GM10266 (cell line): Measurements from ENCODE around the gene TBC1D1.

Source experiments
- DNase-seq: peaks from one replicate; pipeline ENCODE4 v3.0.0; 2012; ENCODE audit errors: extremely low spot score
- CTCF ChIP-seq: IDR thresholded peaks from 2 replicates; pipeline ENCODE4 v1.5.1; 2012; ENCODE audit warnings: mild to moderate bottlenecking, low read depth; ENCODE audit not compliant: control insufficient read depth, insufficient read depth; ENCODE audit errors: missing control alignments

TBC1D1 gene

GRCh38 chr4:38021751-38022150 lies 130.9 kb downstream of the TBC1D1 start:
- TF ChIP-seq CTCF = no peak
- DNase-seq = no peak

GRCh38 chr4:38023347-38024205 lies 132.7 kb downstream of the TBC1D1 start:
- DNase-seq = no peak
- no peak for TF ChIP-seq CTCF

DNA sequence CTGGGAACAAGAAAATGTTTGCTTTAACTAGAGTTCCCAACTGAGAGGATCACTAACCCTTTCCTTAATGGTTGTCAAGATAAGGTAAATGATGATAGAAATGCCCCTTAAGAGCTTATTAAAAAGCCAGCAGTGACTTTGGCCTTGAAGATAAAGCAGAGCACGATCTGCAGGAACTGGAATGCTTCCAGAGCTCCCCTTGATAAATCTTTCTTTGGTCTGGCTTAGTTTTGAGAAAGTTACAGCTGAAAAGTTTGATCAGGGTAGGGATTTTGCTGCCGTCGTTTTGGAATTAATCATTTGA lies 133.3 kb downstream of the TBC1D1 start:
- TF ChIP-seq CTCF = no peak
- no peak for DNase-seq

DNA sequence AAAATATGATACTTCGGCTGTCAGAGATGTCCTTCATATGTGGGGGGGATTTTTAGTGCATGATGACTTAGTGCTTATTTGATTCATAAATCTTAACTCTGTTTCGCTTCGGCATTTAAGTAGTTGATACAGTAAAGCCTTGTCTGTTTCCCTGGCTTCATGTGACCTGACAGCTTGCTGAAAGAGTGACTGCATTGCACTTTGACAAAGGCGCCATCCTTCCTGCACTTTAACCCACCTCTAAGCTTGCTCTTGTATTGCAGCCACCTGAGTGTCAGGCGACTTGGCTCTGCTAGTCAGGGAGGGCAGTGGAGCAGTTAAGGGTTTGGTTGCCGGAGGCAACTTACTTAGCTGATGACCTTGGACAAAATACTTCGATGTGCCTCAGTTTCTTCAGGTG lies 134.8 kb downstream of the TBC1D1 start:
- no peak for TF ChIP-seq CTCF
- no peak for DNase-seq

DNA sequence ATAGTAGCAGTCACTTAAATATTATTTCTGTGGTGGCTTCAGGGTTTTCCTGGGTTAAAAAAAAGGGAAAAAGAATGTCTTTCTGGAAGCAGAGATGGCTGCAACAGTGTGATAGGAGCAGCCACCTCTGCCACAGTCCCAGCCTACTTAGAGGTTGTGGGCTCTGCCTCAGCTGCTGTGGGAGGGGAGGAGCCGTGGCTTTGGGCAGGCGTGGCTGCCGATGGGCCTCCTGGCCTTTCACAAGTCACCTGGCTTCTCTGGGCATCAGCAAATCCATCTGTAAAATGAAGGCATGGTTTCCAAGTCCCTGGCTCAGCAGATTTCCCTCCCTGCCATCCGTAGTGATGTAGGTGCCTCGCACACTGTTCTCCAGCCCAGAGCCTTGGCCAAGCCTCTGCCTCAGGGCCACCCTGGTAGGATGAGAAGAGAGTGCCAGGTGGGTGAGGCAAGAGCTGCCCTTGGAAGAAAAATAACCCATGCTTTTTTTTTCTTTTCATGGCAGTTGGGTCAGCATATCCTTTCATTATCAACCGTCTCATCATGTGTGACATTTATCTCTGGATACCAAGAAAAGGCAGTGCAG lies 135.4 kb downstream of the TBC1D1 start:
- no peak for TF ChIP-seq CTCF
- no peak for DNase-seq

- TF ChIP-seq CTCF = no peak
- no peak for DNase-seq
Measured at GRCh38 chr4:38030023-38030422, 139.1 kb downstream of the TBC1D1 start.

GRCh38 chr4:38034986-38035882 lies 144.3 kb downstream of the TBC1D1 start:
- peak; percentile 66 for DNase-seq

More at GRCh38 chr4:38034986-38035882, 144.3 kb downstream of the TBC1D1 start:
- peak; percentile 73 for TF ChIP-seq CTCF
